C4-2B (cell line): ENCODE measurements around the gene COL1A1.

Experiments used
- ZFX ChIP-seq: fragments of 450-650 bp; IDR thresholded peaks from 2 replicates; pipeline ENCODE4 v1.6.1; 2017
- TF ChIP-seq, protein P1 (sequence below): fragments of 450-650 bp; conservative IDR thresholded peaks from 2 replicates; pipeline ENCODE4 v1.5.1; 2017; ENCODE audit warnings: mild to moderate bottlenecking

DNA sequence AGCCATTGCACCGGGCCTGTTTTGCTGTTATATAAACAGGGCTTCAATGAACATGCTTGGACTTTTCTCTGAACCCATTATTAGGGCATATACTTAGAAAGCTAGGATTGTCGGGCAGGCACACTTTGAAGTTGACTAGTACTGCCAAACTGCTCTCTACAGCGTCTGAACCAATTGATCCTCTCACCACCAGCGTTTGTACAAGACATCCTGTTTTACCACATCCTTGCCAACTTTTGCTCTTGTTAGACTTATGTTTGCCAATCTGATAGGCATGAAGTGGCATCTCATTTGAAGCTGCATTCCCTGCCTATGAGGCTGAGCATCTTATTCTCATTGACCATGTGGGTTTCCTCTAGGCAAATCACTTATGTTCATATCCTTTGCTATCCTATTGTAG lies 43.5 kb downstream of the COL1A1 start:
- TF ChIP-seq, protein P1, sequence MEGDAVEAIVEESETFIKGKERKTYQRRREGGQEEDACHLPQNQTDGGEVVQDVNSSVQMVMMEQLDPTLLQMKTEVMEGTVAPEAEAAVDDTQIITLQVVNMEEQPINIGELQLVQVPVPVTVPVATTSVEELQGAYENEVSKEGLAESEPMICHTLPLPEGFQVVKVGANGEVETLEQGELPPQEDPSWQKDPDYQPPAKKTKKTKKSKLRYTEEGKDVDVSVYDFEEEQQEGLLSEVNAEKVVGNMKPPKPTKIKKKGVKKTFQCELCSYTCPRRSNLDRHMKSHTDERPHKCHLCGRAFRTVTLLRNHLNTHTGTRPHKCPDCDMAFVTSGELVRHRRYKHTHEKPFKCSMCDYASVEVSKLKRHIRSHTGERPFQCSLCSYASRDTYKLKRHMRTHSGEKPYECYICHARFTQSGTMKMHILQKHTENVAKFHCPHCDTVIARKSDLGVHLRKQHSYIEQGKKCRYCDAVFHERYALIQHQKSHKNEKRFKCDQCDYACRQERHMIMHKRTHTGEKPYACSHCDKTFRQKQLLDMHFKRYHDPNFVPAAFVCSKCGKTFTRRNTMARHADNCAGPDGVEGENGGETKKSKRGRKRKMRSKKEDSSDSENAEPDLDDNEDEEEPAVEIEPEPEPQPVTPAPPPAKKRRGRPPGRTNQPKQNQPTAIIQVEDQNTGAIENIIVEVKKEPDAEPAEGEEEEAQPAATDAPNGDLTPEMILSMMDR: no peak
- TF ChIP-seq ZFX: no peak
